Tibial artery (tissue), 4 donors: ENCODE results near the gene KCNE1.

Experiments used
- DNase-seq, 2 donors: peaks; one replicate each; pipeline ENCODE4 v3.0.0-alpha.2; 2019
- H3K27ac ChIP-seq, 2 donors: fragments of 200-600 bp; sonication (generic) in 1 of 2; 1 replicate in 1 of 2; 2 replicates in 1 of 2; pipeline ENCODE4 v1.5.1; 2018 to 2019; ENCODE audit warnings: mild to moderate bottlenecking in 1 of 2
- H3K27me3 ChIP-seq, 2 donors: fragments of 200-600 bp; sonication (generic) in 1 of 2; one replicate each; pipeline versions ENCODE4 v1.5.1 to v1.6.0; 2016 to 2019
- H3K36me3 ChIP-seq, 3 donors: fragments of 200-600 bp; sonication (generic) in 2 of 3; one replicate each; pipeline ENCODE4 v1.5.1; 2016 to 2019; ENCODE audit warnings: mild to moderate bottlenecking in 2 of 3
- H3K4me1 ChIP-seq, 4 donors: fragments of 200-600 bp; sonication (generic) in 2 of 4; 1 replicate in 3 of 4; 2 replicates in 1 of 4; pipeline ENCODE4 v1.5.1; 2016 to 2019
- H3K4me3 ChIP-seq, 2 donors: fragments of 200-600 bp; sonication (generic) in 1 of 2; 1 replicate in 1 of 2; 2 replicates in 1 of 2; pipeline ENCODE4 v1.5.1; 2018 to 2019; ENCODE audit warnings: mild to moderate bottlenecking in 2 of 2
- H3K9me3 ChIP-seq, 3 donors: fragments of 200-600 bp; sonication (generic) in 1 of 3; one replicate each; pipeline ENCODE4 v1.5.1; 2016 to 2019
- intact Hi-C: fragments of 100-400 bp; cut with DNase I; formaldehyde crosslinking; loops from one replicate; pipeline ENCODE4 v1.15.0; 2023; ENCODE audit warnings: low total_unique reads
- TF ChIP-seq, protein P1 (sequence below), 2 experiments: fragments of 200-600 bp in 1 of 2; fragments of 450-650 bp in 1 of 2; IDR thresholded peaks; one replicate each; pipeline ENCODE4 v1.5.1; 2017 to 2019; ENCODE audit warnings: antibody characterized with exemption in 2 of 2, mild to moderate bottlenecking in 1 of 2, moderate library complexity in 1 of 2

KCNE1 gene

DNA sequence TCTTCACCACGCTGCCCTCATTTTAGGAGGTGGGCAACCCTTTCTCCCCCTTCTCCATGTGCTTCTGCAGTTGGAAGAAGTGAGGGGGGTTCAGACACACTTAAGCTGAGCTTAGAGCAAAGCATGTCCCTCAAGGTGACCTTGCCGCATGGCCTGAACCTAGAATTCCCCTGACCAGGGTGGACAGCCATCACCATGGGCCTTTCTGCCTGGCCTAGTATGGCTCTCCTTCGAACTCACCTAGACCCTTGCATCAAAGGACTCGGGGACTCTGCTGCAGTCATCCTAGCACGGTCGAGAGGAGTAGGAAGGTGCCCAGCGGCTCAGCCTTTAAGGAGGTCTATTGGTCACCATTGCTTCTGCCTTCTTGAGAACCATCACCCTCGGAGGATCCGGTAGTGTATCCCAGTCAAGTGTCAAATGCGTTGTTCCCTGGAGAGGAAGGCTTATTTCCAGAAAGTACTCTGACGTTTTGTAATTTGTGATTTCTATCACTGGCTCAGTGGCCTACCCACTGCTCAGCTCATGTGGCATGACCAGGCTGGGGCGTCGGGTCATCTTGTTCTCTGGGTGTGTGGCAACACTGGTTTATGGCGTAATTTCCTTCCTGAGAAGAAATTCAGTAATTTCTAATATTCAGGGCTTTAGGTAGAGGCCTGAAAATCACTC lies at the start of gene KCNE1:
TSS of gene KCNE1 (minus strand) at position 424 of the 669 bp plus-strand sequence. CDS start 62,576 bp downstream, outside the sequence.
- Histone ChIP-seq H3K36me3 (peaks cover 2 to 12% (median 7%) of the 10 kb centered on the region in 3 donors), H3K27ac (peak within 1 kb of the TSS in 1 of 2 donors; percentile 13), H3K9me3 (no peaks in the 10 kb centered on the region), H3K4me1 (peaks cover 0 to 3% (median 0%) of the 10 kb centered on the region in 4 donors), H3K27me3 (no peaks in the 10 kb centered on the region), H3K4me3 (no peak within 1 kb of the TSS)
- TF ChIP-seq, protein P1, sequence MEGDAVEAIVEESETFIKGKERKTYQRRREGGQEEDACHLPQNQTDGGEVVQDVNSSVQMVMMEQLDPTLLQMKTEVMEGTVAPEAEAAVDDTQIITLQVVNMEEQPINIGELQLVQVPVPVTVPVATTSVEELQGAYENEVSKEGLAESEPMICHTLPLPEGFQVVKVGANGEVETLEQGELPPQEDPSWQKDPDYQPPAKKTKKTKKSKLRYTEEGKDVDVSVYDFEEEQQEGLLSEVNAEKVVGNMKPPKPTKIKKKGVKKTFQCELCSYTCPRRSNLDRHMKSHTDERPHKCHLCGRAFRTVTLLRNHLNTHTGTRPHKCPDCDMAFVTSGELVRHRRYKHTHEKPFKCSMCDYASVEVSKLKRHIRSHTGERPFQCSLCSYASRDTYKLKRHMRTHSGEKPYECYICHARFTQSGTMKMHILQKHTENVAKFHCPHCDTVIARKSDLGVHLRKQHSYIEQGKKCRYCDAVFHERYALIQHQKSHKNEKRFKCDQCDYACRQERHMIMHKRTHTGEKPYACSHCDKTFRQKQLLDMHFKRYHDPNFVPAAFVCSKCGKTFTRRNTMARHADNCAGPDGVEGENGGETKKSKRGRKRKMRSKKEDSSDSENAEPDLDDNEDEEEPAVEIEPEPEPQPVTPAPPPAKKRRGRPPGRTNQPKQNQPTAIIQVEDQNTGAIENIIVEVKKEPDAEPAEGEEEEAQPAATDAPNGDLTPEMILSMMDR (IDR thresholded peaks at IDR 0.05), result no peak
- intact Hi-C loops, result no loop called here
- DNase-seq, result peak; percentile 69 to 75

DNA sequence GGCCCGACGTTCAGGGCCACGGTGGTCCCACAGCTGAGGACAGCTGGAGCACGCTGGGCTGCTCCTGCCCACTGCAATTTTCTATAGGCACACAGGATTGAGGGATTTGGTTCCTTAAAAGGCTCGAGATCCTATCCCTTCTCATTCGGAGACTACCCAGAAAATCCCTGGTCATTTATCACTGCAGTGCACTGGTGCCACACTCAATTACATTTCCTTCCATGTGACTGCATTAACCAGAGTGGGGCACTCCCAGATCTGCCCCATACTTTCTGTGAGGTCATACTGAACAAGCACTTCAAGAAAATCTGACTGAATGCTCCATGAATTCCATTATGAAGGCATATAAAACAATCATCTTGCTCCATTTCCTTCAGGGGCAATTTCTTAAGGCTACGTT lies 49.8 kb upstream of the KCNE1 start:
- no peaks in the 10 kb centered on the region for H3K36me3 ChIP-seq
- DNase-seq, result no peak
- intact Hi-C loops, result no loop called here
- H3K27ac ChIP-seq, result no peak overlapping the region
- no peaks in the 10 kb centered on the region for H3K27me3 ChIP-seq
- no peak overlapping the region for H3K4me3 ChIP-seq
- H3K9me3 ChIP-seq, result no peaks in the 10 kb centered on the region
- TF ChIP-seq, protein P1 (IDR thresholded peaks at IDR 0.05), result no peak
- H3K4me1 ChIP-seq, result peaks cover 0 to 20% (median 3%) of the 10 kb centered on the region in 4 donors

DNA sequence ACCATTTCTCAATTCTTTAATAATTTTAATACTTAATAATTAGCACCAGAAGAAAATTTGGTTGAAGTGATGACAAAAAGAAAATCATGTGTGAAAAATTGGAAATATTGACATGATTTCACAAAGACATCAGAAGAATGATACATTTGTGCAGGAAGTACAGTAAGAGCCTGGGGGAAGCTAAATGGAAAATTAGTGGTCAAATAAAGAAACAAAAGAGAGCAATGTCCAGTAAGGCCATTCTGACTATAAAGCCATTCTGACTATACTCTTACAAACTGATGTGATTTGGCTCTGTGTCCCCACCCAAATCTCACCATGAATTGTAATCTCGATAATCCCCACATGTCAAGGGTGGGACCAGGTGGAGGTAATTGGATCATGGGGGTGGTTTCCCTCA lies 48.6 kb upstream of the KCNE1 start:
- no peaks in the 10 kb centered on the region for H3K27me3 ChIP-seq
- TF ChIP-seq, protein P1 (IDR thresholded peaks at IDR 0.05), result no peak
- DNase-seq, result no peak
- no peak overlapping the region for H3K27ac ChIP-seq
- H3K4me1 ChIP-seq, result peaks cover 0 to 20% (median 3%) of the 10 kb centered on the region in 4 donors
- no peak overlapping the region for H3K4me3 ChIP-seq
- H3K9me3 ChIP-seq, result no peaks in the 10 kb centered on the region
- intact Hi-C loops, result no loop called here
- H3K36me3 ChIP-seq, result no peaks in the 10 kb centered on the region

DNA sequence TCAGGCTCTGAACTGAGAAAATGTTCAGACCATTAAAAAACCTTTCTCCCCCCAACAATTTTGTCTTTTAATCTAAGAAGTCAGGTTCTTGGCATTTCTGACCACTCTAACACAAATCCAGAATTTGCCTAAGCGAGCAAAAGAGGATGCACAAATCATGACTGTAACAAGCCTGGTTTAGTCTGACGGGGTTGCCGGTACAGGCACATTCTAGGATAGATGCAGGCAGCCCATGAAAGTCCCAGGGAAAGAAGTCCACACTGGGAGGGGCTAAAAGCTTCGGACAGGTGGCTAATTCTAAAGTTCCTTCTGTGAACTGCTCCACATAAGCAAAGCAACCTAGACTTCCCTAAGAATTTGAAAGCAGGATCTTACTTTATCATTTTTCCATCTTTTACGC lies 48.0 kb upstream of the KCNE1 start:
- intact Hi-C loops, result no loop called here
- Histone ChIP-seq H3K9me3 (no peaks in the 10 kb centered on the region), H3K4me3 (no peak overlapping the region), H3K36me3 (no peaks in the 10 kb centered on the region), H3K27me3 (no peaks in the 10 kb centered on the region), H3K4me1 (peaks cover 0 to 20% (median 3%) of the 10 kb centered on the region in 4 donors), H3K27ac (no peak overlapping the region)
- TF ChIP-seq, protein P1 (IDR thresholded peaks at IDR 0.05), result no peak
- DNase-seq, result no peak

DNA sequence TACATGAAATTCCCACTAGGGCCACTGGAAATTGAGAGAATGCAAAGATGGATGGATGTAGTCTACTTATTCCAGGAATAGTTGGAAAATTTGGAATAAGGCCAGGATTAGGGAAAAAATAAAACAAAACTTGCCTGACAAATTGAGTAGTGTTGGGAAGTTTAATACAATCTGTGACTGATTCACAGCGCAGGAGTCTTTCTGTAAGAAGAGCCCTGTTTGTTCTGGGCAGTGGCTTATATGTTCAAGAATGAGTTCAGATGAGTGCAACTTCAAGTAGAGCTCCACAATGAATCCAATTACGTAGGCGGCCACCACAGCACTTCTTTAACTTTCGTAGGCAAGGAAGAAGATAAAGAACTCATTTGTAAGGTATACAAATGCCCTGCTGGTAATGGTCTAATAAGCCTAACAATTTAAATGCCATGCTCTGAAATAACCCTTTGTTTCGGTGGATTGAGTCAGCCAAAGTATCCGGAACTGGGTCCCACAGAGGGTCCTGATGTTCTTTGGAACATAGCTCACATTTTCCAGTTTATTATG lies 47.1 kb upstream of the KCNE1 start:
- Histone ChIP-seq H3K9me3 (no peaks in the 10 kb centered on the region), H3K27ac (no peak overlapping the region), H3K4me1 (peaks cover 0 to 20% (median 3%) of the 10 kb centered on the region in 4 donors), H3K36me3 (no peaks in the 10 kb centered on the region), H3K27me3 (no peaks in the 10 kb centered on the region), H3K4me3 (no peak overlapping the region)
- intact Hi-C loops, result no loop called here
- DNase-seq, result no peak
- TF ChIP-seq, protein P1 (IDR thresholded peaks at IDR 0.05), result no peak
